Gastroesophageal sphincter (tissue), 4 donors: ENCODE results near the gene LTO1. TPM values are rescaled to one million over a fixed set of nuclear protein-coding genes. Genes with fewer than 3 reads are reported as not detected.

ENCODE experiments used
- ATAC-seq: fragments of 150-250 bp; one replicate; pipeline ENCODE4 v1.9.1; 2016; ENCODE audit warnings: mild to moderate bottlenecking, moderate library complexity
- H3K27ac ChIP-seq, 4 donors: fragments of 200-600 bp; sonication (generic) in 3 of 4; 1 replicate in 3 of 4; 2 replicates in 1 of 4; pipeline ENCODE4 v1.5.1; 2016 to 2019
- H3K27me3 ChIP-seq: fragments of 200-600 bp; sonication (generic); one replicate; pipeline ENCODE4 v1.5.1; 2019
- H3K36me3 ChIP-seq, 2 donors: fragments of 200-600 bp; sonication (generic); one replicate each; pipeline ENCODE4 v1.5.1; 2019; ENCODE audit warnings: control low read depth in 1 of 2
- H3K4me1 ChIP-seq, 3 donors: fragments of 200-600 bp; sonication (generic); 1 replicate in 2 of 3; 2 replicates in 1 of 3; pipeline ENCODE4 v1.5.1; 2016 to 2019; ENCODE audit warnings: control low read depth in 2 of 3
- H3K4me3 ChIP-seq, 2 donors: fragments of 200-600 bp; sonication (generic); one replicate each; pipeline ENCODE4 v1.5.1; 2019; ENCODE audit warnings: mild to moderate bottlenecking in 1 of 2, moderate library complexity in 1 of 2
- H3K9me3 ChIP-seq, 3 donors: fragments of 200-600 bp; sonication (generic); one replicate each; pipeline ENCODE4 v1.5.1; 2017 to 2019; ENCODE audit warnings: control low read depth in 2 of 3
- CTCF ChIP-seq, 4 experiments: fragments of 200-600 bp in 2 of 4; fragments of 450-650 bp in 2 of 4; sonication (generic) in 1 of 4; IDR thresholded peaks; one replicate each; pipeline ENCODE4 v1.5.1; 2017 to 2019; ENCODE audit warnings: antibody characterized with exemption in 4 of 4, mild to moderate bottlenecking in 2 of 4, moderate library complexity in 2 of 4
- EP300 ChIP-seq: sonication (generic); formaldehyde crosslinking; IDR thresholded peaks from one replicate; pipeline ENCODE4 v1.6.1; 2017; ENCODE audit warnings: antibody characterized with exemption, mild to moderate bottlenecking
- POLR2A ChIP-seq, 2 donors: fragments of 450-650 bp; IDR thresholded peaks; one replicate each; pipeline ENCODE4 v1.6.1; 2017; ENCODE audit warnings: antibody characterized with exemption in 2 of 2, mild to moderate bottlenecking in 2 of 2, moderate library complexity in 1 of 2
- POLR2AphosphoS5 ChIP-seq: sonication (generic); formaldehyde crosslinking; IDR thresholded peaks from one replicate; pipeline ENCODE4 v1.6.1; 2017; ENCODE audit warnings: antibody characterized with exemption
- WGBS, 2 donors: methylation state at CpG; one replicate each; pipeline ENCODE4 v1.1.5; 2018; ENCODE audit warnings: low coverage in 1 of 2; 5-methylcytosine and 5-hydroxymethylcytosine counted together
- total RNA-seq, 4 donors: library from RNA; depleted of rRNA; stranded (reverse); fragments of >200 nt; gene quantifications; one replicate each; pipeline ENCODE4 v1.1.0, GENCODE V29; 2016

LTO1 gene
- total RNA-seq, 4 donors from 2014 or later, result 13.7 to 34.4 (median 18.0) TPM

- TF ChIP-seq EP300 (no peak), CTCF (IDR thresholded peaks at IDR 0.05) (no peak), POLR2A (IDR thresholded peaks at IDR 0.05) (no peak), POLR2AphosphoS5 (no peak)
- Histone ChIP-seq H3K4me1 (peaks cover 0 to 9% (median 3%) of the 10 kb centered on the region in 3 donors), H3K36me3 (no peaks in the 10 kb centered on the region), H3K9me3 (peaks cover 0 to 4% (median 0%) of the 10 kb centered on the region in 3 donors), H3K27ac (no peak overlapping the region), H3K4me3 (no peak overlapping the region), H3K27me3 (peaks cover 29% of the 10 kb centered on the region)
- no peak for ATAC-seq
- WGBS, 2 donors, result 51 to 68% methylated on average over 3 to 8 of the region's 8 CpGs
Measured at GRCh38 chr11:69685348-69685747, 10.2 kb upstream of the LTO1 start.

GRCh38 chr11:69684651-69685050 is 9.5 kb upstream of the LTO1 start:
- no peak overlapping the region for H3K4me3 ChIP-seq
- WGBS, 2 donors, result 68 to 70% methylated on average over 6 of the region's 11 CpGs
- no peak overlapping the region for H3K27ac ChIP-seq
- peaks cover 0 to 4% (median 0%) of the 10 kb centered on the region in 3 donors for H3K9me3 ChIP-seq
- ATAC-seq, result no peak
- peaks cover 0 to 9% (median 3%) of the 10 kb centered on the region in 3 donors for H3K4me1 ChIP-seq
- peaks cover 25% of the 10 kb centered on the region for H3K27me3 ChIP-seq
- no peaks in the 10 kb centered on the region for H3K36me3 ChIP-seq
- TF ChIP-seq CTCF (IDR thresholded peaks at IDR 0.05) (no peak), POLR2A (IDR thresholded peaks at IDR 0.05) (no peak), EP300 (no peak)

GRCh38 chr11:69683764-69684333 is 8.7 kb upstream of the LTO1 start:
- TF ChIP-seq EP300, result no peak
- TF ChIP-seq CTCF (IDR thresholded peaks at IDR 0.05), result no peak
- TF ChIP-seq POLR2AphosphoS5, result no peak
- no peak for TF ChIP-seq POLR2A (IDR thresholded peaks at IDR 0.05)
- Histone ChIP-seq H3K27me3 (peaks cover 25% of the 10 kb centered on the region), H3K4me3 (no peak overlapping the region), H3K27ac (no peak overlapping the region), H3K9me3 (peaks cover 0 to 4% (median 0%) of the 10 kb centered on the region in 3 donors), H3K4me1 (peaks cover 0 to 9% (median 3%) of the 10 kb centered on the region in 3 donors), H3K36me3 (no peaks in the 10 kb centered on the region)
- no peak for ATAC-seq
- 20 to 40% methylated on average over 1 of the region's 9 CpGs for WGBS, 2 donors

- 86 to 90% methylated on average over 3 of the region's 7 CpGs for WGBS, 2 donors
- TF ChIP-seq POLR2A (IDR thresholded peaks at IDR 0.05), result no peak
- no peak for TF ChIP-seq CTCF (IDR thresholded peaks at IDR 0.05)
- TF ChIP-seq POLR2AphosphoS5, result no peak
- TF ChIP-seq EP300, result no peak
- ATAC-seq, result no peak
Measured at GRCh38 chr11:69682681-69683326, 7.7 kb upstream of the LTO1 start.

GRCh38 chr11:69682221-69682620 is 7.1 kb upstream of the LTO1 start:
- H3K36me3 ChIP-seq, result no peaks in the 10 kb centered on the region

More at GRCh38 chr11:69682681-69683326, 7.7 kb upstream of the LTO1 start:
- no peak overlapping the region for H3K27ac ChIP-seq
- H3K36me3 ChIP-seq, result no peaks in the 10 kb centered on the region
- H3K9me3 ChIP-seq, result peaks cover 0 to 4% (median 0%) of the 10 kb centered on the region in 3 donors
- peaks cover 0 to 9% (median 3%) of the 10 kb centered on the region in 3 donors for H3K4me1 ChIP-seq
- H3K27me3 ChIP-seq, result peaks cover 25% of the 10 kb centered on the region
- no peak overlapping the region for H3K4me3 ChIP-seq

More at GRCh38 chr11:69682221-69682620, 7.1 kb upstream of the LTO1 start:
- H3K4me1 ChIP-seq, result peaks cover 0 to 9% (median 3%) of the 10 kb centered on the region in 3 donors
- no peak for TF ChIP-seq POLR2AphosphoS5
- TF ChIP-seq POLR2A (IDR thresholded peaks at IDR 0.05), result no peak
- peaks cover 25% of the 10 kb centered on the region for H3K27me3 ChIP-seq
- H3K4me3 ChIP-seq, result no peak overlapping the region
- no peak for ATAC-seq
- WGBS, 2 donors, result 82 to 97% methylated on average over 4 to 6 of the region's 6 CpGs
- H3K9me3 ChIP-seq, result peaks cover 0 to 4% (median 0%) of the 10 kb centered on the region in 3 donors
- no peak overlapping the region for H3K27ac ChIP-seq
